ENCODE measurements around the gene DMRT1. TPM values are rescaled to one million over a fixed set of nuclear protein-coding genes. Genes with fewer than 3 reads are reported as not detected.

The DMRT1 gene
- total RNA-seq, 1 donor from 2014 or later: 0.09 TPM

DNA sequence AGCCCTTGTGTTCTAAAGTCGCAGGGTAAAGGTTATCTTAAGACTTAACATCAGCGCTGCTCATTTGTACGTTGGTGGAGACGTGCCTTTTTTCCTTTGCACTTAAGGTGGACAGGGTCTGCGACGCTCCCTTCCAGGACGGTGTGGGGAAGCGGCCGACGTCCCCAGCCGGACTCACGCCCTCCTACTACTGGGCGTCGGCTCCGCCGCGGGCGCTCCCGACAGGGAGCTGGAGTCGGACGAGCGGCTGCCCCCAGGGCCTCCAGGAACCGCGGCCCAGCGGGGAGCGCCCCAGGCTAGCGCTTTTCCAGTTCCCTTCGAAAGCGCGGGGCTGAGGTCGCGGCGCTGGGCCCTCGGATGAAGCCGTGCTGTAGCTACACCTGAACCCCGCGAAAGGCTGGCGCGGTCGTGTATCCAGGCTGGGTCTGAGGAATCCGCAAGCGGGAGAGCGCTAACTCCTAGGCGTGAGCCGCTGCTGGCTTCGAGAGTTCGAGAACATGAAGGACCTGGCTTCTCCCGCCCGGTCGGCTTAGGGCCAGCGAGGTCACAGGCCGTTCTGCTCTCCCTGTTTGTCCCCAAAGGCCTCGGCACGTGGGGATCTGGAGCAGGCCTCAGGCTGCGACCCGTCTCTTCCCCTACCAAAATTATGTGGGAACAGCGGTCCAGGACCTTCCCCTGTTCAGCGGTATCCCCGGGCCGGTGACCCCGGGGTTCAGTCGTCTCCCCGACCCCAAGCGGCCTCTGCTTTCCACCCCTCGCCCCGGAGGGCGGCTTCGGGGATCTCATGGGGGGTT lies 131.2 kb downstream of the DMRT1 start:
- Mint-ChIP-seq H3K27me3 (ENCODE audit: insufficient read depth, low read depth) (peaks cover 77% of the 10 kb centered on the region), H3K36me3 (no peaks in the 10 kb centered on the region), H3K4me1 (peaks cover 46% of the 10 kb centered on the region), H3K27ac (peak overlapping the region; percentile 54), H3K9me3 (no peaks in the 10 kb centered on the region), H3K4me3 (peak overlapping the region; percentile 87)
- peaks cover 98% of the 10 kb centered on the region for H3K27me3 ChIP-seq
- H3F3A ChIP-seq (ENCODE audit: low read depth): peaks cover 75% of the 10 kb centered on the region
- peak overlapping the region; percentile 55 for H3K4me3 ChIP-seq
- H4K20me1 ChIP-seq (ENCODE audit: low read depth): peaks cover 17% of the 10 kb centered on the region
- no peaks in the 10 kb centered on the region for H3K79me2 ChIP-seq (ENCODE audit: low read depth)
- TF ChIP-seq, protein P1, sequence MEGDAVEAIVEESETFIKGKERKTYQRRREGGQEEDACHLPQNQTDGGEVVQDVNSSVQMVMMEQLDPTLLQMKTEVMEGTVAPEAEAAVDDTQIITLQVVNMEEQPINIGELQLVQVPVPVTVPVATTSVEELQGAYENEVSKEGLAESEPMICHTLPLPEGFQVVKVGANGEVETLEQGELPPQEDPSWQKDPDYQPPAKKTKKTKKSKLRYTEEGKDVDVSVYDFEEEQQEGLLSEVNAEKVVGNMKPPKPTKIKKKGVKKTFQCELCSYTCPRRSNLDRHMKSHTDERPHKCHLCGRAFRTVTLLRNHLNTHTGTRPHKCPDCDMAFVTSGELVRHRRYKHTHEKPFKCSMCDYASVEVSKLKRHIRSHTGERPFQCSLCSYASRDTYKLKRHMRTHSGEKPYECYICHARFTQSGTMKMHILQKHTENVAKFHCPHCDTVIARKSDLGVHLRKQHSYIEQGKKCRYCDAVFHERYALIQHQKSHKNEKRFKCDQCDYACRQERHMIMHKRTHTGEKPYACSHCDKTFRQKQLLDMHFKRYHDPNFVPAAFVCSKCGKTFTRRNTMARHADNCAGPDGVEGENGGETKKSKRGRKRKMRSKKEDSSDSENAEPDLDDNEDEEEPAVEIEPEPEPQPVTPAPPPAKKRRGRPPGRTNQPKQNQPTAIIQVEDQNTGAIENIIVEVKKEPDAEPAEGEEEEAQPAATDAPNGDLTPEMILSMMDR (IDR thresholded peaks at IDR 0.05): no peak
- peak; percentile 48 for TF ChIP-seq EZH2phosphoT487 (IDR thresholded peaks at IDR 0.05)
- peak; percentile 71 for TF ChIP-seq EZH2 (IDR thresholded peaks at IDR 0.05)
- peaks cover 74% of the 10 kb centered on the region for H3K4me1 ChIP-seq
- H2AFZ ChIP-seq (replicated peaks): peak overlapping the region; percentile 56
- DNase-seq (ENCODE audit: low spot score): peak; percentile 47
- H3K4me2 ChIP-seq: peak overlapping the region; percentile 85
- H3K27ac ChIP-seq: no peak overlapping the region
- H3K9ac ChIP-seq: no peak overlapping the region
- H3K36me3 ChIP-seq: no peaks in the 10 kb centered on the region
- H3K9me3 ChIP-seq (ENCODE audit: low read depth): no peaks in the 10 kb centered on the region

DNA sequence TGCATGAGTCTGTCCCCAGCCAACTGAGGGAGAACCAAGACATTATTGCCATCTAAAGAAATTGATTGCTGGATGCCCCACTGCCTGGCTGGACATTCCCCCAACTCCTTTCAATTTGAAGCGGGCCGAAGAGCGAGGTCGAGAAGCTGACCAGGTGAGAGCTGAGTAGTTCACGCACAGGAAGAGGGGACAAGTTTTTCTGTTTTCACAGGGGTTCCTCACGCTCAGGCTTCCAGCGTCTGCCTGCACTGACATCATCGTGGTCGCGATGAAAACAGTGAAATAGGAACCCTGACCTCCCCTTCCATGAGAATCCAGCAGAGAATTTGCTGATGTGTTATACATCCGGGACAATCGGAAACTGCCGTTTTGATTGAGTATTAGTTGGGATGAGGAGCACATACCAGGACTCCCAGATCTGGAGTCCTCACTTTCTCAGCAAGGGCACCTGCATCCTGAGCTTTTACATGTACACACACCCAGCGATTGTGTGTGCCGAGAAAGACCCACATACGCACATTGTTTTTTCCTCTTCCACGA lies 131.9 kb downstream of the DMRT1 start:
- H3K27ac Mint-ChIP-seq: peak overlapping the region; percentile 54

GRCh38 chr9:974031-974995 lies 132.8 kb downstream of the DMRT1 start:
- peak; percentile 93 for DNase-seq (ENCODE audit: low spot score)
- H3K36me3 Mint-ChIP-seq: no peaks in the 10 kb centered on the region
- H3K4me3 Mint-ChIP-seq: peak overlapping the region; percentile 87
- H3K4me2 ChIP-seq: peak overlapping the region; percentile 85
- H3K79me2 ChIP-seq (ENCODE audit: low read depth): no peaks in the 10 kb centered on the region
- peak overlapping the region; percentile 93 for H3K27ac Mint-ChIP-seq
- peak overlapping the region; percentile 32 for H2AFZ ChIP-seq (replicated peaks)
- peak overlapping the region; percentile 55 for H3K4me3 ChIP-seq
- H3K27me3 ChIP-seq: peaks cover 98% of the 10 kb centered on the region
- TF ChIP-seq EZH2 (IDR thresholded peaks at IDR 0.05): no peak
- TF ChIP-seq, protein P1 (IDR thresholded peaks at IDR 0.05): no peak
- no peak for TF ChIP-seq EZH2phosphoT487 (IDR thresholded peaks at IDR 0.05)
- H3K27me3 Mint-ChIP-seq (ENCODE audit: insufficient read depth, low read depth): peaks cover 81% of the 10 kb centered on the region
- no peaks in the 10 kb centered on the region for H3K9me3 Mint-ChIP-seq
- H4K20me1 ChIP-seq (ENCODE audit: low read depth): peaks cover 26% of the 10 kb centered on the region
- H3K4me1 ChIP-seq: peaks cover 59% of the 10 kb centered on the region
- H3K36me3 ChIP-seq: no peaks in the 10 kb centered on the region
- no peak overlapping the region for H3K9ac ChIP-seq
- no peak overlapping the region for H3K27ac ChIP-seq
- no peaks in the 10 kb centered on the region for H3K9me3 ChIP-seq (ENCODE audit: low read depth)
- peaks cover 64% of the 10 kb centered on the region for H3F3A ChIP-seq (ENCODE audit: low read depth)
- H3K4me1 Mint-ChIP-seq: peaks cover 42% of the 10 kb centered on the region

More for the DNA sequence above, 131.9 kb downstream of the DMRT1 start:
- Histone ChIP-seq H3K9me3 (ENCODE audit: low read depth) (no peaks in the 10 kb centered on the region), H3F3A (ENCODE audit: low read depth) (peaks cover 69% of the 10 kb centered on the region), H3K4me1 (peaks cover 68% of the 10 kb centered on the region), H3K4me3 (peak overlapping the region; percentile 55), H3K27ac (no peak overlapping the region), H3K36me3 (no peaks in the 10 kb centered on the region), H3K79me2 (ENCODE audit: low read depth) (no peaks in the 10 kb centered on the region), H3K9ac (no peak overlapping the region), H3K27me3 (peaks cover 98% of the 10 kb centered on the region), H4K20me1 (ENCODE audit: low read depth) (peaks cover 19% of the 10 kb centered on the region), H3K4me2 (peak overlapping the region; percentile 85), H2AFZ (replicated peaks) (no peak overlapping the region)
- H3K9me3 Mint-ChIP-seq: no peaks in the 10 kb centered on the region
- peak; percentile 37 for DNase-seq (ENCODE audit: low spot score)
- peaks cover 45% of the 10 kb centered on the region for H3K4me1 Mint-ChIP-seq
- H3K36me3 Mint-ChIP-seq: no peaks in the 10 kb centered on the region
- TF ChIP-seq, protein P1 (IDR thresholded peaks at IDR 0.05): no peak
- TF ChIP-seq EZH2 (IDR thresholded peaks at IDR 0.05): no peak
- no peak for TF ChIP-seq EZH2phosphoT487 (IDR thresholded peaks at IDR 0.05)
- H3K27me3 Mint-ChIP-seq (ENCODE audit: insufficient read depth, low read depth): peaks cover 80% of the 10 kb centered on the region
- peak overlapping the region; percentile 87 for H3K4me3 Mint-ChIP-seq

All from neural progenitor cell (in vitro differentiated cells).